Measurements from ENCODE around the gene LRRC8D. TPM values are rescaled to one million over a fixed set of nuclear protein-coding genes. Genes with fewer than 3 reads are reported as not detected.

Gene LRRC8D
- total and polyA plus RNA-seq, 8 donors: under 0.01 to 13.8 (median 5.2) TPM

GRCh38 chr1:89841507-89841906 is 20.7 kb downstream of the LRRC8D start:
- Histone ChIP-seq H3K27ac (no peak overlapping the region), H3K4me3 (no peak overlapping the region), H3K4me1 (peaks cover 5 to 34% (median 25%) of the 10 kb centered on the region in 4 donors), H3K36me3 (no peaks in the 10 kb centered on the region), H3K9me3 (no peaks in the 10 kb centered on the region), H3K27me3 (no peaks in the 10 kb centered on the region)
- no peak for DNase-seq
- WGBS, 5 donors: 41 to 89% (median 64%) methylated on average over 2 of the region's 2 CpGs
- intact Hi-C loops (cut with DNase I; ENCODE audit: low total_unique reads): no loop called here
- TF ChIP-seq CTCF (IDR thresholded peaks at IDR 0.05) (no peak), POLR2AphosphoS5 (IDR thresholded peaks at IDR 0.05) (no peak), POLR2A (IDR thresholded peaks at IDR 0.05) (no peak), EP300 (IDR thresholded peaks at IDR 0.05) (no peak)

DNA sequence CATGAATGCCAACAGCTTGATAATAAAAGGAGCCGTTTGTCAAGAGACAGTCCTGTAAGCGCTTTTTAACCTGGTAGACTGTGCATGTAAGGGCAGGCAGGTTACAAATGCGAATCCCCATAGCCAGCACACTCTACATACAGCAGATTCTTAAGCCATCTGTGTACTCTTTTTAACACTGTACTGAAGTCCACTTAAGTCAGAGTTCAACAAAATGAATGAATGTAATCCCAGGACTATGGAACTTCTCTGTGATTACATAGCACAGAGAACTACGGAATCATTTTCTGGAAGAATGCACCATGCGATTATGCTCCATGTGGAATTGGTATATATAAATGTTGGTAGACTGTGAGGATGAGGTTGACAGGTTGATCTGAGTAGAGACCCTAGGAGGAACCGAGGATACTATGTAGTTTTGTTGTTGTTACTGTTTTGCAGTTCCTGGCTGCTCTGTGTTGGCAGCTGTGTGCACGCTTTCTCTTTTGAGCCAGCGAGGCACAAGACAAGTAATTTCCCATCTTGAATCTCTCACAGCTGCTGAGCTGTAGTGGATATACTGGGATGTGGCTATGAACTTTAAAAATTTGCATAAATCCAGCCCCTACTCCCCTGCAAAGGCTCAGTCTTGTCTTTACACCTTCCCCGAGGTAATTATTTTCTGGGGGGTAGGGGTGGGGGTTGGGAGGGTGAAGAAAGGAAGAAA is 21.9 kb downstream of the LRRC8D start:
- H3K9me3 ChIP-seq: no peaks in the 10 kb centered on the region
- H3K27ac ChIP-seq: peak overlapping the region; percentile 66 to 88 (median 79)
- H3K4me3 ChIP-seq: peak overlapping the region; percentile 77 to 87 (median 79)
- H3K4me1 ChIP-seq: peaks cover 5 to 24% (median 18%) of the 10 kb centered on the region in 4 donors
- TF ChIP-seq EP300 (IDR thresholded peaks at IDR 0.05) (no peak), POLR2A (IDR thresholded peaks at IDR 0.05) (no peak), CTCF (IDR thresholded peaks at IDR 0.05) (no peak), POLR2AphosphoS5 (IDR thresholded peaks at IDR 0.05) (no peak)
- no peaks in the 10 kb centered on the region for H3K27me3 ChIP-seq
- WGBS, 5 donors: 26 to 36% (median 29%) methylated on average over 9 of the region's 9 CpGs
- intact Hi-C loops (cut with DNase I; ENCODE audit: low total_unique reads): no loop called here
- H3K36me3 ChIP-seq: no peaks in the 10 kb centered on the region
- DNase-seq: peak in 1 of 2 donors; percentile 68

GRCh38 chr1:89843273-89844130 is 22.7 kb downstream of the LRRC8D start:
- peak overlapping the region; percentile 77 to 87 (median 79) for H3K4me3 ChIP-seq
- H3K9me3 ChIP-seq: no peaks in the 10 kb centered on the region
- H3K36me3 ChIP-seq: peaks cover 0 to 5% (median 0%) of the 10 kb centered on the region in 4 donors
- intact Hi-C loops (cut with DNase I; ENCODE audit: low total_unique reads): no loop called here
- TF ChIP-seq POLR2AphosphoS5 (IDR thresholded peaks at IDR 0.05): no peak
- peak in 4 of 7 experiments; percentile 16 to 81 (median 62) for TF ChIP-seq CTCF (IDR thresholded peaks at IDR 0.05)
- no peak for TF ChIP-seq EP300 (IDR thresholded peaks at IDR 0.05)
- TF ChIP-seq POLR2A (IDR thresholded peaks at IDR 0.05): no peak
- H3K27ac ChIP-seq: peak overlapping the region; percentile 66 to 88 (median 79)
- peak; percentile 72 to 91 for DNase-seq
- WGBS, 5 donors: 0 to 3% (median 2%) methylated on average over 49 to 63 of the region's 63 CpGs
- H3K4me1 ChIP-seq: peaks cover 5 to 24% (median 18%) of the 10 kb centered on the region in 4 donors
- H3K27me3 ChIP-seq: no peaks in the 10 kb centered on the region

- H3K9me3 ChIP-seq: no peaks in the 10 kb centered on the region
- intact Hi-C loops (cut with DNase I; ENCODE audit: low total_unique reads): no loop called here
- WGBS, 5 donors: 63 to 78% (median 75%) methylated on average over 7 of the region's 7 CpGs
- peaks cover 5 to 24% (median 18%) of the 10 kb centered on the region in 4 donors for H3K4me1 ChIP-seq
- TF ChIP-seq CTCF (IDR thresholded peaks at IDR 0.05): no peak
- TF ChIP-seq POLR2A (IDR thresholded peaks at IDR 0.05): no peak
- no peak for TF ChIP-seq POLR2AphosphoS5 (IDR thresholded peaks at IDR 0.05)
- TF ChIP-seq EP300 (IDR thresholded peaks at IDR 0.05): no peak
- peak overlapping the region in 4 of 5 donors; percentile 78 to 88 (median 82) for H3K27ac ChIP-seq
- peaks cover 0 to 8% (median 0%) of the 10 kb centered on the region in 4 donors for H3K36me3 ChIP-seq
- DNase-seq: peak in 1 of 2 donors; percentile 18
- no peaks in the 10 kb centered on the region for H3K27me3 ChIP-seq
- H3K4me3 ChIP-seq: peak overlapping the region; percentile 77 to 87 (median 79)
Measured at GRCh38 chr1:89844241-89844807, 23.5 kb downstream of the LRRC8D start.

Measured in stomach (tissue), 9 donors.